Activated CD8-positive, alpha-beta memory T cell treated with anti-CD3 and anti-CD28 coated beads for 36 hours (primary cell): ENCODE data around the gene MAP3K8. TPM values are rescaled to one million over a fixed set of nuclear protein-coding genes. Genes with fewer than 3 reads are reported as not detected.

ENCODE experiments used
- CTCF ChIA-PET: fragments of 350-600 bp; sonication (Branson Sonifier 250); formaldehyde crosslinking; loops from one replicate; lab custom pipeline; 2021; ENCODE audit warnings: antibody characterized with exemption; lab: Charles Lee
- POLR2A ChIA-PET: fragments of 350-600 bp; sonication (Branson Sonifier 250); formaldehyde crosslinking; loops from one replicate; lab custom pipeline; 2021; ENCODE audit warnings: antibody characterized with exemption; lab: Charles Lee
- total RNA-seq, 2 experiments: library from RNA; stranded (reverse); gene quantifications; one replicate each; pipeline ENCODE4 v1.2.3, GENCODE V29; 2021

MAP3K8 gene
- total RNA-seq, 2 experiments from 2014 or later, result 36.4 to 36.9 TPM

- CTCF ChIA-PET, result interaction anchor here (0.6 kb wide), 1 partner anchor 28 kb away, joined by 3 read pairs; no protein-coding TSS in a partner anchor
Measured at GRCh38 chr10:30499816-30500215, 65.8 kb downstream of the MAP3K8 start.

DNA sequence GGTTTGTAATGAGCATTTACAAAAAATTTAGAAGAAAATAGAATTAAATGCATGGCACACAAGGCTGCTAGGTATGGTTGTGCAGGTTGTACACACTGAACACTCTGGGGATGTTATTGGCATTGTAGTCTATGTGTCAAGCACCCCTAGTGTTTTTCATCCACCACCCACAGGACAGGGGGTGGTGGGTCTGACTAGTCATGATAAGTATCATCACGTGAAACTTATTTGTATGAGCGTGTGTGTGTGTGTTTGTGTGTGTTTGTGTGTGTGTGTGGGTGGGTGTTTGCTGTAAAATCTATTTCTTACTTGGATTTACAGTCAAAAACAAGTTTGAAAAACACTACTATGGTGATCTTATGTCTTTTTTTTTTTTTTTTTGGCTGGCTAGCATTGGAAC lies 66.5 kb downstream of the MAP3K8 start:
- ChIA-PET CTCF (no interaction called here), POLR2A (interaction anchor here (0.6 kb wide), 1 partner anchor 25 kb away, joined by 4 read pairs; no protein-coding TSS in a partner anchor)

More at GRCh38 chr10:30499816-30500215, 65.8 kb downstream of the MAP3K8 start:
- POLR2A ChIA-PET, result interaction anchor here (0.6 kb wide), 1 partner anchor 462 kb away, joined by 3 read pairs; no protein-coding TSS in a partner anchor

GRCh38 chr10:30500963-30501504 lies 67.0 kb downstream of the MAP3K8 start:
- POLR2A ChIA-PET, result interaction anchor here (0.6 kb wide), 1 partner anchor 25 kb away, joined by 4 read pairs; no protein-coding TSS in a partner anchor
- CTCF ChIA-PET, result interaction anchor here (1.5 kb wide), 1 partner anchor 9 kb away, joined by 4 read pairs; no protein-coding TSS in a partner anchor

DNA sequence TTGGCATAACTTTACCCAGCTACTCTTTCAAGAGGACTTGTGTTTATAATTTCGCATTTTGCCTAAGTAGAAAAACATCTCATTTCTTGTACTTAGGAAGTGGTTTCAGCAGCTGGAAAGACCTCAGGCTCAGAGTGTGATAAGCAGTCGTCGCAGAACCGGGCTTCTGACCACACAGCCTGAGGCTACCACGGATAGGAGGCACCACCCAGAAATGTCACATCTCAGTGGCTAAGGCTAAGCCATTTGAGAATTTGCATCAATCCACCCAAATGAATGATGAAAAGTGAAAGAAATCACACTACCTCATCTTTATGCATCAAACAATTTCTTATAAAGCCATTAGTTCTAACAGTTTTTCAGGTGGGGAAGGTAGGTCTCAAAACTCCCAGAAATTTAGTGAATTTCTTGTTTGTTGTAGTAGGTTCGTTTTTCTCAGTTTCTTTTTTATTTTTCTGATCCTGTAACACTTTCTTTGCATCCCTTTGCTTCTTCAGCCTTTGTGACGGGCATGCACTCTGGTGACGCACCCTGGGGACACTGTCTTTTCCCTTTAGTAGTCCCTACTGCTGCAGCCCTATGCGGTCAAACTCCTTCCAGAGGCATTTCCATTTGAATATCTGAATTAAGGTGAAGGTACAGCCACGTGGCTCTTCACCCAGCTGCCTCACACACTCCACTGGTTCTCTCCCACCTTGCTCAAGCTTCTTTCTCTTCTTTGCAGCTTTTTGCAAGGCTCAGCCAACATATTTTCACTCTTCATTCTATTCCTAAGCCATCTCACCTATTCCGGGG lies 68.5 kb downstream of the MAP3K8 start:
- POLR2A ChIA-PET, result no interaction called here
- CTCF ChIA-PET, result interaction anchor here (1.5 kb wide), 1 partner anchor 8 kb away, joined by 4 read pairs; no protein-coding TSS in a partner anchor

DNA sequence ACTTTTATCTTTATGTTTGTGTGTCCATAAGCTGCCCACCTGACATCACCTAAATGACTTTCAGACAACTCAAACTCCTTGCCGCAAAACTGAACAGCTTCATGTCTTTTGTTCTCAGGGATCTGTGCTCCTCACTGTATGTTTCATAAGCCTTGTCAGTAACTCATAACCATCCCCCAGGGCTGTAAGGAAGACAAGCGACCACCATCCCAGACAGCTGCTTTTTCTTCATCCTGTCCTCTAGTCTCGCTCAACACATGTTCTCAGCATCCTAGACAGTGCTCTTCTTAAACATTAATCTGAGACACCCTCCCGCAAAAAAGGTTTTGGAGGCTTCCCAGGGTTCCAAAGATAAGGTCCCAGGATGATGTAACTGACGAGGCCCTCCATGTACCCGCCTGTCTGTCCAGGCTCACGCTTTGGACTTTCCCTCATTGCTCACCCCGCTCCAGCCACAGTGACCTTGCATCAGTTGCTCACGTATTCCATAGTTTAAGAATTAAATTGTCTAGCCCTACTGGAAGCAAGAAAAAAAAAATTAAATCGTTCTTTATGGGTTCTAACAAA lies 69.8 kb downstream of the MAP3K8 start:
- CTCF ChIA-PET, result no interaction called here
- POLR2A ChIA-PET, result no interaction called here

DNA sequence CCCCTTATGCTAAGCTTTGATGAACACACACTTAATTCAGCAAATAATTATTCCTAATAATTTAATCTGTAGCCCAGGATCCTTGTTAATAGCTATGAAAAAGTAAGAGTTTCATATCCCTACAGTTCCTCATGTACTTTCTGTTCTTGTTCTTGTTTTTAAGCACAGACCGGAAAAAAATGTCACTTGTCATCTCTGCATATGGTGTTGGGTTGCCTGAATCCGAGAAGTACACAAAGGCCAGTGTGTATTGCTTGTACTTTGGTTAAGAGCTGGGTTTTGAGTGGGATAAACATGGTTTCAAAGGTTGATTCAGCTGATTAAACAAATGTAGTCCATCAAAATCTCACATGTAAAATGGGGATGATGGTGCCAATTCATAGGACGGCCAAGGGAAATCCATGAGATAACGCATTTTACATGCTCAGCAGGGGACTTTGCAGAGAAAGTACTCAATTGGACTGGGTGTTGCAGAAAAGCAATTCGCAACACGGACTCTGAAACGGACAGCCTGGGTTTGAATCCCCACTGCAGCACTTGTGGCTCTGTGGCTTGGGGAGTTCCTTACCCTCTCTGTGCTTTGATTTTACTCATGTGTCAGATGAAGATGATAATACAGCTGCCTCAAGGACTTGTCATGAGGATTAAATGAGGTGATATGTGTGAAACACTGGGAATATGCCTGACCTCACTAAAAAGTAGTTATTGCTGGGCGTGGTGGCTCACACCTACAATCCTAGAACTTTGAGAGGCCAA lies 71.7 kb downstream of the MAP3K8 start:
- CTCF ChIA-PET, result no interaction called here

GRCh38 chr10:30509508-30509907 lies 75.5 kb downstream of the MAP3K8 start:
- POLR2A ChIA-PET, result no interaction called here
- CTCF ChIA-PET, result interaction anchor here (1.2 to 1.5 kb wide), 3 partner anchors 8 to 54 kb away, joined by 3 to 4 read pairs (median 4); no protein-coding TSS in a partner anchor

More for the DNA sequence above, 71.7 kb downstream of the MAP3K8 start:
- POLR2A ChIA-PET, result interaction anchor here (0.7 kb wide), 2 partner anchors 7 to 61 kb away, joined by 3 to 6 read pairs; no protein-coding TSS in a partner anchor

GRCh38 chr10:30510184-30510931 lies 76.4 kb downstream of the MAP3K8 start:
- POLR2A ChIA-PET, result no interaction called here
- CTCF ChIA-PET, result interaction anchor here (0.6 to 2.0 kb wide), 4 partner anchors 9 to 97 kb away, joined by 3 to 5 read pairs (median 4); no protein-coding TSS in a partner anchor

GRCh38 chr10:30510932-30511700 lies 77.1 kb downstream of the MAP3K8 start:
- POLR2A ChIA-PET, result interaction anchor here (0.6 kb wide), 1 partner anchor 1346 kb away, joined by 3 read pairs; no protein-coding TSS in a partner anchor
- CTCF ChIA-PET, result interaction anchor here (0.6 to 2.0 kb wide), 4 partner anchors 70 to 1028 kb away, joined by 3 to 5 read pairs (median 3); no protein-coding TSS in a partner anchor

Other genes with a start within 250 kb of the MAP3K8 start
- 10 to 100 TPM; 39.6 to 40.4 TPM for gene MTPAP, start 84.9 kb upstream of the MAP3K8 start, total RNA-seq
- not detected for gene LYZL2, start 195.6 kb downstream of the MAP3K8 start, total RNA-seq